NCI-H774 (cell line): ENCODE measurements around the gene RGS3.

Experiments used
- DNase-seq: peaks from one replicate; lab custom pipeline; 2025; lab: John Stamatoyannopoulos, UW

RGS3 gene

GRCh38 chr9:113587471-113588031 is 124.0 kb downstream of the RGS3 start:
- no peak for DNase-seq

- no peak for DNase-seq
Observed at GRCh38 chr9:113588242-113588810, 124.8 kb downstream of the RGS3 start.

GRCh38 chr9:113588936-113589335 is 125.4 kb downstream of the RGS3 start:
- DNase-seq: no peak

- no peak for DNase-seq
Observed at GRCh38 chr9:113589407-113589806, 125.9 kb downstream of the RGS3 start.

- no peak for DNase-seq
Observed at GRCh38 chr9:113589890-113590289, 126.4 kb downstream of the RGS3 start.

GRCh38 chr9:113590389-113590788 is 126.9 kb downstream of the RGS3 start:
- DNase-seq: no peak

GRCh38 chr9:113590991-113591898 is 127.7 kb downstream of the RGS3 start:
- DNase-seq: peak; percentile 5

GRCh38 chr9:113591899-113592625 is 128.5 kb downstream of the RGS3 start:
- DNase-seq: no peak

GRCh38 chr9:113592876-113593575 is 129.5 kb downstream of the RGS3 start:
- DNase-seq: no peak

GRCh38 chr9:113593682-113594281 is 130.3 kb downstream of the RGS3 start:
- no peak for DNase-seq

GRCh38 chr9:113594484-113595299 is 131.2 kb downstream of the RGS3 start:
- no peak for DNase-seq

- DNase-seq: no peak
Observed at GRCh38 chr9:113596616-113597320, 133.2 kb downstream of the RGS3 start.

GRCh38 chr9:113597390-113598241 is 134.1 kb downstream of the RGS3 start:
- DNase-seq: no peak

- DNase-seq: no peak
Observed at GRCh38 chr9:113598451-113598850, 134.9 kb downstream of the RGS3 start.

GRCh38 chr9:113598883-113599282 is 135.4 kb downstream of the RGS3 start:
- no peak for DNase-seq

- DNase-seq: no peak
Observed at GRCh38 chr9:113599646-113600022, 136.1 kb downstream of the RGS3 start.

- no peak for DNase-seq
Observed at GRCh38 chr9:113600023-113600823, 136.7 kb downstream of the RGS3 start.
